Liver (tissue), 9 donors: ENCODE measurements around the gene JAKMIP1. TPM values are rescaled to one million over a fixed set of nuclear protein-coding genes. Genes with fewer than 3 reads are reported as not detected.

Experiments used
- DNase-seq: peaks from one replicate; pipeline ENCODE4 v3.0.0-alpha.2; 2017; ENCODE audit warnings: low spot score
- H3K27ac ChIP-seq, 2 donors: one replicate each; pipeline ENCODE4 v1.7.0; 2013; ENCODE audit warnings: inconsistent platforms in 2 of 2, low read length in 2 of 2, control low read depth in 1 of 2, low read depth in 1 of 2, mild to moderate bottlenecking in 1 of 2
- H3K27me3 ChIP-seq, 4 donors: one replicate each; pipeline versions ENCODE4 v1.6.1 to v1.7.0; 2013; ENCODE audit warnings: low read length in 3 of 4, inconsistent platforms in 1 of 4, mild to moderate bottlenecking in 1 of 4, moderate library complexity in 1 of 4; ENCODE audit not compliant: control insufficient read depth in 4 of 4, insufficient read depth in 4 of 4
- H3K36me3 ChIP-seq, 4 donors: one replicate each; pipeline versions ENCODE4 v1.6.1 to v1.7.0; 2013; ENCODE audit warnings: low read length in 3 of 4, mild to moderate bottlenecking in 3 of 4, low read depth in 1 of 4, moderate library complexity in 1 of 4; ENCODE audit not compliant: control insufficient read depth in 4 of 4, insufficient read depth in 3 of 4
- H3K4me1 ChIP-seq, 4 donors: one replicate each; pipeline versions ENCODE4 v1.6.1 to v1.7.0; 2013; ENCODE audit warnings: low read length in 3 of 4, mild to moderate bottlenecking in 3 of 4, moderate library complexity in 1 of 4; ENCODE audit not compliant: control insufficient read depth in 4 of 4, insufficient read depth in 4 of 4
- H3K4me3 ChIP-seq, 3 donors: one replicate each; pipeline versions ENCODE4 v1.6.1 to v1.7.0; 2013; ENCODE audit warnings: low read length in 3 of 3, control low read depth in 1 of 3, low read depth in 1 of 3, mild to moderate bottlenecking in 1 of 3
- H3K9ac ChIP-seq, 2 donors: one replicate each; pipeline ENCODE4 v1.7.0; 2013; ENCODE audit warnings: low read length in 2 of 2, mild to moderate bottlenecking in 2 of 2, moderate library complexity in 2 of 2, control low read depth in 1 of 2, low read depth in 1 of 2
- H3K9me3 ChIP-seq, 4 donors: one replicate each; pipeline versions ENCODE4 v1.6.1 to v1.7.0; 2013; ENCODE audit warnings: low read length in 3 of 4; ENCODE audit not compliant: control insufficient read depth in 4 of 4
- ATF3 ChIP-seq: IDR thresholded peaks from 2 replicates; pipeline ENCODE4 v1.6.1; 2016; ENCODE audit warnings: antibody characterized with exemption
- EGR1 ChIP-seq, 2 donors: IDR thresholded peaks; 2 replicates each; pipeline ENCODE4 v1.6.1; 2016 to 2018; ENCODE audit warnings: antibody characterized with exemption in 2 of 2, low read depth in 2 of 2
- FOXA1 ChIP-seq: IDR thresholded peaks from 2 replicates; pipeline ENCODE4 v1.6.1; 2016; ENCODE audit warnings: antibody characterized with exemption
- FOXA2 ChIP-seq: IDR thresholded peaks from 2 replicates; pipeline ENCODE4 v1.6.1; 2016; ENCODE audit warnings: antibody characterized with exemption
- GABPA ChIP-seq, 2 donors: IDR thresholded peaks in 1 of 2; conservative IDR thresholded peaks in 1 of 2; 2 replicates each; pipeline ENCODE4 v1.6.1; 2016; ENCODE audit warnings: antibody characterized with exemption in 2 of 2, mild to moderate bottlenecking in 1 of 2, moderate library complexity in 1 of 2
- HNF4A ChIP-seq, 2 donors: conservative IDR thresholded peaks; 2 replicates each; pipeline ENCODE4 v1.6.1; 2016; ENCODE audit warnings: antibody characterized with exemption in 2 of 2, mild to moderate bottlenecking in 2 of 2
- JUND ChIP-seq, 2 donors: IDR thresholded peaks; 2 replicates each; pipeline ENCODE4 v1.6.1; 2016; ENCODE audit warnings: antibody characterized with exemption in 2 of 2
- MAX ChIP-seq: IDR thresholded peaks from 2 replicates; pipeline ENCODE4 v1.6.1; 2016; ENCODE audit warnings: antibody characterized with exemption
- NR2F2 ChIP-seq: IDR thresholded peaks from 2 replicates; pipeline ENCODE4 v1.6.1; 2016; ENCODE audit warnings: antibody characterized with exemption
- REST ChIP-seq: IDR thresholded peaks from 2 replicates; pipeline ENCODE4 v1.6.1; 2016; ENCODE audit warnings: antibody characterized with exemption, mild to moderate bottlenecking
- RXRA ChIP-seq, 2 donors: IDR thresholded peaks; 2 replicates each; pipeline ENCODE4 v1.6.1; 2017 to 2018; ENCODE audit warnings: antibody characterized with exemption in 2 of 2, mild to moderate bottlenecking in 1 of 2
- SP1 ChIP-seq: IDR thresholded peaks from 2 replicates; pipeline ENCODE4 v1.6.1; 2018; ENCODE audit warnings: antibody characterized with exemption, mild to moderate bottlenecking
- TAF1 ChIP-seq: conservative IDR thresholded peaks from 2 replicates; pipeline ENCODE4 v1.6.1; 2016; ENCODE audit warnings: antibody characterized with exemption, mild to moderate bottlenecking
- YY1 ChIP-seq: IDR thresholded peaks from 2 replicates; pipeline ENCODE4 v1.6.1; 2016; ENCODE audit warnings: antibody characterized with exemption, mild to moderate bottlenecking
- ZBTB33 ChIP-seq: IDR thresholded peaks from 2 replicates; pipeline ENCODE4 v1.6.1; 2016; ENCODE audit warnings: antibody characterized with exemption
- WGBS: extraction: QIAGEN DNeasy Blood & Tissue Kit; methylation state at CpG from one replicate; pipeline ENCODE4 v1.1.7; 2013; 5-methylcytosine and 5-hydroxymethylcytosine counted together
- polyA plus RNA-seq, 2 donors: library from polyadenylated mRNA; stranded (reverse) in 1 of 2; unstranded in 1 of 2; fragments of 200-250 nt in 1 of 2; fragments of >200 nt in 1 of 2; fragmentation: Nextera tagmentation in 1 of 2; extraction: Ambion mirVana in 1 of 2; gene quantifications; one replicate each; pipeline versions ENCODE4 v1.2.1 to v1.2.3, GENCODE V29; 2013 to 2015
- total RNA-seq, 2 donors: library from RNA; depleted of rRNA; stranded (reverse); fragments of >200 nt; gene quantifications; one replicate each; pipeline ENCODE4 v1.2.3, GENCODE V29; 2014
- TF ChIP-seq, protein P1 (sequence below): fragments of 150-350 bp; IDR thresholded peaks from 2 replicates; pipeline ENCODE4 v1.5.1; 2017; ENCODE audit warnings: improper control_type of control experiment, low read depth, low read length; ENCODE audit not compliant: missing input control
- donor health status: healthy.
- donor health status: healthy.
- donor health status: healthy.
- donor health status: healthy.
- donor health status: healthy.

JAKMIP1 gene
- total and polyA plus RNA-seq, 4 donors, result 0.08 to 0.50 TPM; not detected in 2

GRCh38 chr4:6035786-6036185, 164.6 kb downstream of the JAKMIP1 start:
- Histone ChIP-seq H3K9me3 (no peaks in the 10 kb centered on the region), H3K9ac (no peak overlapping the region), H3K4me1 (no peaks in the 10 kb centered on the region), H3K27me3 (no peaks in the 10 kb centered on the region), H3K36me3 (no peaks in the 10 kb centered on the region), H3K27ac (no peak overlapping the region), H3K4me3 (no peak overlapping the region)
- 94% methylated on average over 16 of the region's 16 CpGs for WGBS
- TF ChIP-seq JUND (IDR thresholded peaks at IDR 0.05) (no peak), YY1 (no peak), RXRA (IDR thresholded peaks at IDR 0.05) (no peak), MAX (no peak)
- DNase-seq, result no peak

GRCh38 chr4:6033381-6033780, 167.0 kb downstream of the JAKMIP1 start:
- no peak overlapping the region for H3K27ac ChIP-seq
- H3K4me3 ChIP-seq, result no peak overlapping the region
- DNase-seq, result no peak
- 71% methylated on average over 4 of the region's 4 CpGs for WGBS
- H3K9ac ChIP-seq, result no peak overlapping the region
- no peaks in the 10 kb centered on the region for H3K36me3 ChIP-seq
- no peaks in the 10 kb centered on the region for H3K27me3 ChIP-seq
- no peak for TF ChIP-seq GABPA (IDR thresholded peaks at IDR 0.05 in 1 of 2, conservative IDR thresholded peaks at IDR 0.05 in 1 of 2)
- no peak for TF ChIP-seq JUND (IDR thresholded peaks at IDR 0.05)
- TF ChIP-seq ATF3, result no peak
- TF ChIP-seq, protein P1, sequence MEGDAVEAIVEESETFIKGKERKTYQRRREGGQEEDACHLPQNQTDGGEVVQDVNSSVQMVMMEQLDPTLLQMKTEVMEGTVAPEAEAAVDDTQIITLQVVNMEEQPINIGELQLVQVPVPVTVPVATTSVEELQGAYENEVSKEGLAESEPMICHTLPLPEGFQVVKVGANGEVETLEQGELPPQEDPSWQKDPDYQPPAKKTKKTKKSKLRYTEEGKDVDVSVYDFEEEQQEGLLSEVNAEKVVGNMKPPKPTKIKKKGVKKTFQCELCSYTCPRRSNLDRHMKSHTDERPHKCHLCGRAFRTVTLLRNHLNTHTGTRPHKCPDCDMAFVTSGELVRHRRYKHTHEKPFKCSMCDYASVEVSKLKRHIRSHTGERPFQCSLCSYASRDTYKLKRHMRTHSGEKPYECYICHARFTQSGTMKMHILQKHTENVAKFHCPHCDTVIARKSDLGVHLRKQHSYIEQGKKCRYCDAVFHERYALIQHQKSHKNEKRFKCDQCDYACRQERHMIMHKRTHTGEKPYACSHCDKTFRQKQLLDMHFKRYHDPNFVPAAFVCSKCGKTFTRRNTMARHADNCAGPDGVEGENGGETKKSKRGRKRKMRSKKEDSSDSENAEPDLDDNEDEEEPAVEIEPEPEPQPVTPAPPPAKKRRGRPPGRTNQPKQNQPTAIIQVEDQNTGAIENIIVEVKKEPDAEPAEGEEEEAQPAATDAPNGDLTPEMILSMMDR, result no peak
- no peak for TF ChIP-seq EGR1 (IDR thresholded peaks at IDR 0.05; ENCODE audit: low read depth in 2 of 2)
- no peak for TF ChIP-seq TAF1
- no peak for TF ChIP-seq FOXA2
- no peak for TF ChIP-seq REST
- no peak for TF ChIP-seq HNF4A (conservative IDR thresholded peaks at IDR 0.05)
- no peak for TF ChIP-seq SP1
- no peak for TF ChIP-seq ZBTB33
- TF ChIP-seq NR2F2, result no peak
- TF ChIP-seq RXRA (IDR thresholded peaks at IDR 0.05), result no peak
- no peak for TF ChIP-seq FOXA1
- no peaks in the 10 kb centered on the region for H3K4me1 ChIP-seq
- H3K9me3 ChIP-seq, result no peaks in the 10 kb centered on the region
